CMK (cell line): ENCODE results near the gene BCL10.

Experiments used
- DNase-seq: peaks from one replicate; pipeline ENCODE4 v3.0.0-alpha.2; 2010; ENCODE audit warnings: low read depth

Gene BCL10

DNA sequence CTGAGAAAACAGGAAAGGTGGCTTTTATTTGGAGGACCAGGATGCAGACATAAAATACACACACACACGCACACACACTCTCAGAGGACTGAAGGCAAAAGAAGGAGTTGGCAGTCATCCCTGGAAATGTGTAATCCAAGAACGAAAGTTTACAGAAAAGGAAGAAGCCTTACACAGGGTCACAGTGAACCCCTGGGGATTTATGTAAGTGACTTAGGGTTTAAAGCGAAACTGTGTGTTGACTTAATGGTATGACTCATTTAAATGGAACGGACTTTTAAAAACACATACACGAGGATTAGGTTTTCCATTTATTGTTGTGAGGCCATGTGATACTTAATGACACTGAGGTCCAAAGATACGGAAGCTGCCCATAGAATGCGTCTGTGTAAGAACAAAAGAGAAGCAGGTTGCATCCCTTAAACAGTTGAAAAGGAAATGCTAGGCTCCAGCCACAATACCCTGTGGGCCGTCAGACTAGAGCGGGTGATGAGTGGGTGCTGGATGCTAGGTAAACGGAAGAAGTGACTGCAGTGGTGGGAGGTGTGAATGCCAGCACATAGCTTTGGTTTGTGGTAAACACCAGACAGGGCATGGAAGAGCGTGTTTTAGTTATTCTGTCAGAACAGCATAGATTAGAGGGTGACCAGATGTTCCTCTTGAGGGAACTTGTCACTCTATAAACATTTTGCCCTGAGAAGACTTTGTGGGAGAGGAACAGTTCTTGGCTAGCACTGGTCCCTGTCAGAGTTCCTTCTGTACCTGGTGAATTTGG is 21.6 kb upstream of the BCL10 start:
- DNase-seq, result no peak

DNA sequence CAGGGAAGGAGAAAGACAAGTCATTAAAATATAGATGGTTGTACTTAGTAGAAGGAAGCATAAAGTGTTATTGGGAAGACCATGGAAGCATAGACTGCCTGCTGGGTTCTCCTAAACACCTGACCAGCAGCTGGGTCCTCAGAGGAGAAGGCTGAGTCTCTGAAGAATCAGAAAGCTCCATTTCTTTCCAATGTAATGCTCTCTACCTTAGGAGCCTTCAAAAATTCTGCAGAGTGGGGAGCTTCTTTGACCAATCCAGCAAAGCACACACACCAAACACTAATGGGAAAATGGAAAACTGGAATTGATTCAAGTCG is 21.1 kb upstream of the BCL10 start:
- DNase-seq, result no peak

DNA sequence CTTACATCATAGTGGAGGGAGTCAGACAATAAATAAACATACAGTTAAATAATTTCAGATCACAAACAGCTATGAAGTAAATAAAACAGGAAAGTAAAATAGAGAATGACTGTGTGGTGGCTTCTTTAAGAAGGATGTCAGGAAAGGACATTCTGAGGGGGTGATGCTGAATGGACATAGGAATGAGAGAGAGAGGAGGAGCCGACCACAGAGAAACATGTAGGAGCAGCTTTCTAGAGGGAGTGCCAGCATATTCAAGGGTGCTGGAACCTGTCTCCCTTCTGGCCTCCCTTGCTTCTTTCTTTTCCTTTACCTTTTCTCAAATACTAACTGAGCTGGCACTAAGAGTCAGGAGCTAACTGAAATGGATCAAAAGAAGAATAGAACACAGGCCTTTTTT is 20.5 kb upstream of the BCL10 start:
- no peak for DNase-seq

DNA sequence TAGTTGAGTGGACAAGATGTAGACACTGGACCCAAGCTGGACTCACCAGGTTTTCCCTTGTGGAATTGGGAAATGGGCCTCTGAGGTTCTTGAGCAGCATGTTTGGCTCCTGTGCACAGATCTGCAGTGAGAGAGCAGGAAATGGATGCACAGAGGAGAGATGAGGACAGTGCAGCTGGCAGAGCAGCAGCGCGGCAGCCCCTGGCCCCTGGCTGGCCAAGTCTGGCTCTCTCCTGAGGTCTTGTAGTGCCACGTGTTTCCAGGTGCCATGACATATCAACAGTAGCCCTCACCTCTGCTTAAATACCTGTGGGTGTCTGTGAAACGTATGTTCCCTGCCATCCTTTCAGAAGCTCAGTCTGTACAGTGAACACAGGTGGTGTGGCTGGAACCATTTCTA is 19.2 kb upstream of the BCL10 start:
- no peak for DNase-seq

DNA sequence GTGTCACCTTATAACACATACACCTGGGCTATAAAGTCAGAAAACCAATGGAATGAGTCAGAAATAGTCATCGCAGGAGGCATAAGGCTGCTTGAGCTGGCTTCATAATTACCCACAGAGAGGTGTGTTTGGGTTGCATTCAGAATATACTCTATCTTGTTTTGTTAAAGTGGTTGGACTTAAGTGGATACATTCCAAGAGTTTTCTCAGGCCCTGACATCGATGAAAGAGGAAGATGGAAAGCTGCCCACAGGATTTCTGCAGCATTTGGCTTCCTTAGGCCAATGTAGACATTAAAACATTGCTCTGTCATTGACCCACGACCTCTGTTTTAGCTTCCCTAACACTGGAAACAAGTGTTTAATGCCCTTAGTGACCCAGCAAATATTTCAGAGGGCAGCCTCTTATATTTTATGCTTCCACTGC is 18.6 kb upstream of the BCL10 start:
- no peak for DNase-seq

DNA sequence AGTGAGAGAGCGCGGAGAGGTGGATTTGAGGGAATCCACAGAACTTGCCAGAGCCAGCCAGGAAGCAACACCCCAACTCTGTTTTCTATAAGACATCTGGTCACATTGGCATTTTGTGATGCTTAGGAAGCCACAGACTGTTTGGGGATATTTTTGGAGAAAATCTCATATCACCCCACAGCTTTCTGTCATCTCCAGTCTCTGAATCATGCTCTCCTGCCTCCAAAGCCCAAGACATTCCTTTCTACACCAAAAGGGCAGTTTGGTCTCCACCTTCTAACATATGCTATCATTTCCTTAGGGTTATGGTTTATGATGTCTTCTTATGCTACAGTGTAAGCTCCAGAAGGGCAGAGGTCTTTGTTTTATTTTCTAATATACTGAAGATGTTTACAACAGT is 14.4 kb upstream of the BCL10 start:
- no peak for DNase-seq

DNA sequence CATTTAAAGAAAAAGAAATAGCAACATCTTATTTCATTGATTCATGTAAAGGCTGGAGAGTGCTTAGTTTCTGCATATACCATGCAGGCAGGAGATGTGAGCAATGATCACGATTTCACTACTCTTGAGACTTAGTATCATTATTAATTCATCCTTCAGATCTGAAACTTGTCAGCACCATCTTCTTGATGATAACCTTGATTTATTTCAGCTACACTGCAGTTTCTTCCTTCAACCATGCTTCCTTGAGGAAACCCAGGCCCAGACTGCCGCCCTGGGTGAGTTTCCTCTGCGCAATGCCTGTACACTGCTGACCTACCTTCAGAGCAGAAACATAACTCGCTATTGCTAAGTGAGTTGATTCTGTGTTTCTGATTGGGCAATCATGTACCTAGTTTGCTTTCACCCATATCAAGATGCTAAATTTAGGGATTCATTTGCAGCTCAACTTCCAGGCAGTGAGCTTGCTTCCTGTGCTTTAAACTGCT is 13.5 kb upstream of the BCL10 start:
- DNase-seq, result no peak

DNA sequence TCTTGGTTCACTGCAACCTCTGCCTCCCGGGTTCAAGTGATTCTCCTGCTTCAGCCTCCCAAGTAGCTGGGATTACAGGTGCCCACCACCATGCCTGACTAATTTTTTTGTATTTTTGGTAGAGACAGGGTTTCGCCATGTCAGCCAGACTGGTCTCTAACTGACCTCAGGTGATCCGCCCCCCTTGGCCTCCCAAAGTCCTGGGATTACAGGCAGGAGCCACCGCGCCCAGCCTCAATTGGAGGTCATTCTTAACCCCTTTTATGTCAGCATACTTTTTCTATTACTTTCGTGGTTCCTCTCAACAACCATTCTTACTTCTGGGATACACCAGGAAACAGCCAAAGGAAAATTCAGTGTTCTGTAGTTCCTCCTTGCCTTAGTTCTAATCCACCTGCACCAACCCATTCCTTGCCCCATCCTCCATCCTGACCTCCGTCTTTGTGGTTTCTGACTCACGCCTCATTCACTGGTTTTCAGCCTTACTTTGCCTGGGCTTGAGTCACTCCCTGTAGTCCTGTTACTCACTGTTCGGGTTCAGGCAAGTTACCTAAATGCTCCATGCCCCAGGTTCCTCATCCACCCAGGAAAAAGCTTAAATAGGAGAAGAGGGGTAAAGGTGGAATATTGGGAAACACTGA is 12.9 kb upstream of the BCL10 start:
- DNase-seq, result no peak

DNA sequence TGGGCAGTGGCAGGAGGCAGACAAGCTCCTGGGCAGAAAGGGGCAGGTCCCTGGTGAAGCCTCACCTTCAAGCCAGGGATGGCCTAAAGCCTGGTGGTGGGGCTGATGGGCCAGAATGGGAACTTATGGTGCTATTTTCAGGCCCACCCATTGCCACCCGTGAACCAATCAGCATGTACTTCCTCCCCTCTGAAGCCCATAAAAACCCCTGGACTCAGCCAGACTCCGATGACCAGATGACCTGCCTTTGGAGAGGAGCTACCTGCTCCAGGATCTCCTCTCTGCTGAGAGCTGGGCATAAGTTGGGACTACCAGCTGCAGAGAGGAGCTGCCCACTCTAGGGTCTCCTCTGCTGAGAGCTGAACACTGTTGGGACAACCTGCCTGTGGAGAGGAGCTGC is 7.8 kb upstream of the BCL10 start:
- no peak for DNase-seq

DNA sequence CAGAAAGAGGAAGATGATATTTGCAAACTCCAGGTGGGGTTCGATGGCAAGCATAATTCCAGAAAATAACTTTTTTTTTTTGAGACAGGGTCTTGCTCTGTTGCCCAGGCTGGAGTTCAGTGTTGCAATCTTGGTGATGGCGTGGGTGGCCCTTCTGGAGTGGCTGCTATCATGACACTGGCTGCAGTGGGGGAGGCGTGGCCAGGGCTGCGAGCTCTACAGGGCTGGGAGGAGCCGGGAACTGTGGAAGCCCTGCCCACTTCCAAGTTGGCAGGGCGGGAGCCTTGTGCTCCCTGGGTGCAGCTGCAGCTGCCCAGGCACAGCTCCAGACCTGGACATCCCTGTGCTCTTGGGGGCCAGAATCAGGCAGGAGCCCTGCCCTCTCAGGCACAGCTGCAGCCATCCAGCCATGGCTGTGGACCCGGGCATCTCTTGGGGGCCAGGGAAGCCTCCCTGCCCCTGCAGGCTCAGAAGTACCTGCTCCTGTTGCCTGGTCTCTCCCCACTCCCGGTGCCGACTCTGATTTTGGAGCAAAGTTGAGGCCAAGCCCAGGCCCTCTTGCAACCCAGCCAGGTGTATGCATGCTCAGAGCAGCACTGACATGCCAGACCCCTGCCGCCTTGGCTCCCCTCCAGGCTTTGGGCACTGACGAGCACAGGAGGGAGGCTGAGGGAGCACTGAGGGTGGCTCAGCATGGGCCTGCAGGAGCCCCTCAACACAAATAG is 7.2 kb upstream of the BCL10 start:
- DNase-seq, result no peak

DNA sequence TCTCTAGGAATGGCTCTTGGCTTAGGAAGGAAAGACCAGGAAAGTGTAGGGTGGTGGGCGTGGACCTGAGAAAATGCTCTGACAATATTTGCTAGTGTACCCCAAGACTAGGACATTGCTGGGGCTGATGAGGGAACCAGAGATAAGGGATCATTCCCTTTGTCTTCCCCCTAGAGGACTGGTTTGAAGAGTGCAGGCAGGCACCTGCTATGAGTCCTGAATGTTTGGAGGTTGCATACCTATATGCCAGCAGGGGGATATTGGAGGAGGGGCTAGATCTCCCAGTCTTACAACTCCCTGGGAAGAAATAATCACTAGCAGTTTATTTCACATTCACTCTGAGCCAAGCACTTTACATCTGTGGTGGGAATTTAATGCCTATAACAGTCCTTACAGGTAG is 6.0 kb upstream of the BCL10 start:
- DNase-seq, result no peak

DNA sequence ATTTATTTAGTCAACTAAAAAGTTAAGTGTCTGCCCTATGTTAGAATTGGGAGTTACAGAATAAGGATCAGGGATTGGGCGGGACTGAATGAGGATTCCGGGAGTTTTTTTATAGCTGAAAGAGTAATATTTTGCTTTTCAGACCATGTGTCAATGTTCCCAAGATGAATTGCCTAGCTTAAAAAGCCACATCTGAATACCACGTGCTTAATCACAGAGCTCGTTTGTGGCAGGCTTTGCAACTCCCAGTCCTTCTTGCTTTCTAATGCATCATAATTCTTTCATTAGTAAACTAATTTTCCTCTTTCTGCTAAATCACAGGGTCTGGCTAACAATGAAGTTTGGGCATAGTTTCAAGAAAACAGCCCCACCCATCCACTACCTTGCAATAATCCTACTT is 4.2 kb upstream of the BCL10 start:
- DNase-seq, result no peak

DNA sequence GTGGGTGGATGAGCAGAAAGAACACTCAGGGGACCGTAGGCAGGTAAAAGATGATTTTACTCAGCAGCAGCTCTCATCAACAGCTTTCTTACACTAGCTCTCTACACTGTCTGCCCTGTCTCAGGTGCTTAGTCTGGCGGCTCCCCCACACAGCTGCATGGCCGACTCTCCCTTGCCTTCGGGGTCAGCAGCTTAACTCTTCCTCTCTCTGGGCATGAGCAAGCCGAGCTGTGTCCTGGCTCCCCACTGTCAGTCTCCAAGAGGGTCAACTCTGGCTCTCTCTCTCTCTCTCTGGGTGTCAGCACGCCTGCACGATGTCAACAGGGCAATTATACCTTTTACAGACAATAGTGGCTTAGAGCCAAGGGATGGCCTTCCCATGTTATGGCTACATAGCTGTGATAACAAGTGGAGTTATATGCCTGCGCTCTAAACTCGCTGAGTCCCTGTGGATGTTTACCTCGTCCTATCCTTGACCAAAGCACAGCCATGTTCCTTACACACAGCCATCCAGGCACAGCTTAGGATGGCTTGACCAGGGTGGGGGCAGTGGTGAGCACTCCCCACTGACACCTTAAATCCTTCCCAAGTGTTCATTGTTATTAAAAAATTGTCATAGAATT is 3.1 kb upstream of the BCL10 start:
- DNase-seq, result no peak

DNA sequence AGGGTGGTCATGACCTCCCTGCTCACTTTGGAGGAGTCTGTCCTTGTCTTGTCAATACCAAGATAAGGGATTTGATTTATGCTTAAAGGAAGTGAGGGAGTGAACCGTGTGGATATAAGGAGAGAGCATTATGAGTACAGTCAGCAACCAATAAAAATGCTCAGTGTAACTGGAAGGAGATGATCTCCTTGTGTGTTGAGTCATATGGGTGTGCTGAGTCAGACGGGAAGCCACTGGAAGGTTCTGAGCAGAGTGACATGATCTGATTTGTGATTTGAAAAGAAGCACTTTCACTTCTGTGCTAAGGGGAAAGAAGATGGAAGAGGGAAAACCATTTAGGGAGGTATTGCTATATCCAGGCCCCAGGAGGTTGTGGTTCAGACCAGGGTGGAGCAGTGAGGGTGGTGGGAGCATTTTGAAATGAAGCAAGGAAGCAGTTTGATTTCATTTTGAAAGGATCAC is 2.5 kb upstream of the BCL10 start:
- no peak for DNase-seq

DNA sequence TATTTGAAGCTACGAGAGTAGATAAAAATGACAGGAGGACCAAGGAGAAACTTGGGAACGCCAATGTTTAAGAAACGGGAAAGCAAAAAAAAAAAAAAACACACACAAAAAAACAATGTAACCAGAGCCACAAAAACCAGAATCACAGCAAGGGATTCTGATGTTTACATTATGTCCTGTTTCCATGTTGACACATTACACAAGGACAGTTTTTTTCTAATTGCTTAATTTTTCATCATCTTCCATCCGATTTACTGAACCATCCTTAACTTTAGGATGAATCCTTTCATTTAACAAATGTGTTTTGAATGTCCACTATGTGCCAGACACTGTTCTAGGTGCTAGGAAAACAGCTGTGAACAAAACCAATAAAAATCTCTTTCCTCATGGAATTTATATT is 1.4 kb upstream of the BCL10 start:
- no peak for DNase-seq

DNA sequence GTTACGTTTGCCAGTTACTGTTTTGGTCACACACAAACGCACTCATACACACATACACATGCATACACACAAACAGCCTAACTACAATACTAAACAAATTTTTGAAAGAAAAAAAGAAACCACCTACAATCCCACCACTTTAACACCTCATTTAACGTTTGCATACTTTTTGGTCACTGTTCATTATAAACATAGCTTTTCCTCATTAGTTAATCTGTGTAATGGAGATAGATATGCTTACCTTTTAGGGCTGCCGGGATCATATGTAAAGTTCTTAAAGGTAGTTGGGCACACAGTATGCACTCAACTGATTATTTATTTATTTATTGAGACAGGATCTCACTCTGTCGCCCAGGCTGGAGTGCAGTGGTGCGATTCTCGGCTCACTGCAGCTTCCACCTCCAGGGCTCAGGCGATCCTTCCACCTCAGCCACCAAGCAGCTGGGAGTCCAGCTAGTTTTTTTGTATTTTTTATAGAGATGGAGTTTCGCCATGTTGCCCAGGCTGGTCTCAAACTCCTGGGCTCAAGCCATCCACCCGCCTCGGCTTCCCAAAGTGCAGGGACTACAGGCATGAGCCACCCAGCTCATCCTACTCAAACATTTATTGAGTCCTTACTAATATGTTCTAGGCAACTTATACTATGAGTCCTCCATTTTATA is 677 bp upstream of the BCL10 start:
- no peak for DNase-seq

DNA sequence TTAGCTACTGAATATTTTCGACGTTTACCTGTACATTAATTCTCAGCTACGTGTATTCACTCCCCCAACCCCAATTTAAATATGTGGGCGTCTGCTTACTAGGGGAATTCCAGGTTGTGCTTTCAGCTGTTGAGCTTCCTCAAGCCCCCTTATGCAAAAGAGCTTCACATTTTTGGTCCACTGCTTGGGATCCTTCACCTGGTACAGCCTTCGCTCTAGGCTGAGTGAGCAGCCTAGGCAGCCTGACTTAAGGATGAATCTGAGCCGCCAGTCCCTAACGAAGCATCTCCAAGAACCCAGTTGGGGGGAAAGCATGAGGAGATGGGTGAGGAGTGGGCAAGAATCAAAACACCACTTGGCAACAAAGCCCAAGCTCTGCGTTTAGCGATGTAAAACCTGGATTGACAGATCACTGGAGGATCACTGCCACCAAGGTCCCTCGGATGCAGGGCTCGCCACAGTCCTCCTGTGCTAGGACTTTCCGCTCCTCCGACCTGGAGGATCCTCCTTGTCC is 674 bp downstream of the BCL10 start:
- DNase-seq, result no peak

DNA sequence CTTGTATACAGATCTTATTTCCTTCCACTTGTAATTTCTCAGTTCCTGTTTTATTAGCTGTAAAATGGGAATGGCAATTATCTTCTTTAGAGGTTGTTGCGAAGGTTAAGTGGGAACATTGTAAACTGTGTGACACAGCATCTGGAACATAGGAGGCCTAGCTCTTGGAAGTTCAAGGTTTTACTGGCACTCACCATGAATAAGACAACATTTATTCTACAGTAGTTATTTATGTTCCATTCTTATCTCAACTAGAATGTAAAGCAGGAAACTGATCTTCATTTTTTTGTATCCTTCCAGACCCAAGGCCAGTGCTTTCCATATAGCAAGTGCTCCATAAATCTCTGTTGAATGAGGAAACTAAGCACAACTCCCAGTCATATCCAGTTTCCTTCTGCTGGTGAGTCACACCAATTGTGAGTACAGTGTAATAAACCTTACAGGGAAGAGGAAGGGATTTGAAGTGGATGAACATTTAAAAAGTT is 1.4 kb downstream of the BCL10 start:
- no peak for DNase-seq

DNA sequence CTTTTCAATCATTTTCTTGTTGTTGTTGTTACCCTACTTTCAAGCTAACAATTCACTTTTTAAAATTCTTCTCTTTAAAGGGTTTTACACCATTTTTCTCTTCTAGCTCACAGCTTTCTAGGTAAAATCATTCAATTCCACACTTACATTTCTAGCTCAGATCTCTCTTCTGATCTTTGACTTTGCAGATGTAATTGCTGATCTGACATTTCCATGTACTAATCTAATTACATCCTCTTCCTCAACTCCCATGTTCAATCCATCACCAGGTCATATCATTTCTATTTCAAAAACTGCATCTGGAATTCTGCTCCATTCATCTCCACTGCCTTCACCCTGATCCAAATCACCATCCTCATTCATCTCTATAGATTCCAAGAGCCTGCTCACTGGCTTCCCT is 3.0 kb downstream of the BCL10 start:
- DNase-seq, result no peak

DNA sequence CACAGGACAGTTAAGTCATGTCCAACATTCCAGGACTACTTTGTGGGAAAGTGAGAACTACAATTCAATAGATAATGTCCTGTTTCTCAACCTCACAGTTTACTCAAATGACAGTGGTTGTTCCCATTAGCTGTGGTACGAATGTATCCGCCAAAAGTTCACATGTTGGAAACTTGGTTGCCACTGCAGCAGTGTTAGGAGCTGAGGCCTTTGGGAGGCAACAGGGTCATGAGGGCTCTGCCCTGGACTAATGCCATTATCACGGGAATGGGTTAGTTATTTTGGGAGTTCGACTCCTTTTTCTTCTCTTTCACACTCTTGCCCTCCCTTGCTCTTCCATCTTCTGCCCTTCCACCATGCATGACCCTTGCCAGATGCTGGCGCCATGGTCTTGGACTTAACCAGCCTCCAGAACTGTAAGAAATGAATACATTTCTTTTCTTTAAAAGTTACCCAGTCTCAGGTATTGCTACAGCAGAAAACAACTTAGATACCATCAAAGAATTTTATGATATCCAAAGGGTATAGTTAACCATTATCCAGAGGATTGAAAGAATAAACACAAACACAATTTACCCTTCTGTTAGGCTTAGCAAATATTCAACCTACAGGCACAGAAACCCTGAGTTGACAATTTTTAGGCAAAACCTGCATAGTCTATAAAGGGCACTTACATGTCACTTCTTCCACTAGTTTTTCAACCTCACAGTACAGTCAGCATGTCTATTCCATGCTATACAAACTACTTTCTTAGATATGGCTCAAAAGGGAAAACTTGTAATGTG is 7.4 kb downstream of the BCL10 start:
- DNase-seq, result no peak

DNA sequence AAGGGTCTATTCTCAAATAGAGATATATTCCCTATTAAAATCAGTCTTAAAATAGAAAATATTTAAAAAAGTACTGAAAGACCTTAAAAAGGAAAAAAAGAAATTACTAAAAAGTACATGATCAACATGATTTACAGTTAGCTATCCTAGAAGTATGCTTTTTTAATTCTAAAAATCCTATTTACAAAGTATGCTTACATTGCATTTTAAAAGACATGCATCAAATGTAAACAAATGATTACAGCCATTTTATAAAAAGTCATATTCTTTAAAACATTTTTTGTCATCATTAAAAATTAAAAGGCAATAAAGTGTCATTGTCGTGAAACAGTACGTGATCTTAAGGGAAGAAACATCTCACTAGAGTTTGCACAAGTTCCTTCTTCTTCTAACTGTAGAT is 9.1 kb downstream of the BCL10 start:
- no peak for DNase-seq
